K562 (cell line): ENCODE measurements around the gene RRAS. TPM values are rescaled to one million over a fixed set of nuclear protein-coding genes. Genes with fewer than 3 reads are reported as not detected.

Experiments used
- ETV6 ChIP-seq, 3 experiments: fragments of 150-350 bp in 1 of 3; sonication (generic) in 1 of 3; formaldehyde crosslinking in 1 of 3; IDR thresholded peaks; 2 replicates each; pipeline versions ENCODE4 v1.6.1 to v1.8.0; 2014 to 2022; ENCODE audit warnings: borderline replicate concordance in 2 of 3, low read depth in 2 of 3, antibody characterized with exemption in 1 of 3, low read length in 1 of 3, mild to moderate bottlenecking in 1 of 3, missing genetic modification reagents in 1 of 3
- FOXK1 ChIP-seq: sonication (generic); formaldehyde crosslinking; IDR thresholded peaks from 2 replicates; pipeline ENCODE4 v1.8.0; 2022; ENCODE audit warnings: missing genetic modification reagents, mild to moderate bottlenecking, borderline replicate concordance
- HNRNPUL1 ChIP-seq: fragments of 200-400 bp; formaldehyde crosslinking; IDR thresholded peaks from 2 replicates; pipeline ENCODE4 v1.6.1; 2017; ENCODE audit warnings: low read length
- LARP7 ChIP-seq: fragments of 450-650 bp; IDR thresholded peaks from 2 replicates; pipeline ENCODE4 v1.6.1; 2016
- NELFE ChIP-seq: IDR thresholded peaks from 2 replicates; pipeline ENCODE4 v1.6.1; 2011; ENCODE audit warnings: mild to moderate bottlenecking; ENCODE audit not compliant: insufficient read depth, insufficient read length
- PHB ChIP-seq: fragments of 250-450 bp; sonication (Bioruptor Pico); IDR thresholded peaks from 2 replicates; pipeline ENCODE4 v1.5.0; 2021
- SAFB ChIP-seq: fragments of 200-400 bp; formaldehyde crosslinking; IDR thresholded peaks from 2 replicates; pipeline ENCODE4 v1.6.1; 2017; ENCODE audit warnings: low read depth, low read length, borderline replicate concordance
- SIN3B ChIP-seq: fragments of 450-650 bp; IDR thresholded peaks from 2 replicates; pipeline ENCODE4 v1.6.1; 2017; ENCODE audit warnings: low read depth, mild to moderate bottlenecking, moderate library complexity
- TAF15 ChIP-seq: fragments of 200-400 bp; formaldehyde crosslinking; IDR thresholded peaks from 2 replicates; pipeline ENCODE4 v1.6.1; 2017; ENCODE audit warnings: mild to moderate bottlenecking, low read depth, low read length, moderate library complexity
- TAF7 ChIP-seq: fragments of 450-650 bp; IDR thresholded peaks from 2 replicates; pipeline ENCODE4 v1.6.1; 2016; ENCODE audit warnings: missing genetic modification characterization, missing compliant biosample characterization
- TRIM24 ChIP-seq, 2 experiments: fragments of 450-650 bp; IDR thresholded peaks; 2 replicates each; pipeline ENCODE4 v1.6.1; 2016
- ZBTB34 ChIP-seq: fragments of 250-450 bp; sonication (Bioruptor Pico); IDR thresholded peaks from 2 replicates; pipeline ENCODE4 v1.8.0; 2021; ENCODE audit warnings: mild to moderate bottlenecking, moderate library complexity
- ZNF518B ChIP-seq: fragments of 250-450 bp; sonication (Bioruptor Pico); IDR thresholded peaks from 2 replicates; pipeline ENCODE4 v1.5.0; 2021; ENCODE audit warnings: mild to moderate bottlenecking, moderate library complexity
- ZNF655 ChIP-seq: fragments of 250-450 bp; sonication (Bioruptor Pico); IDR thresholded peaks from 2 replicates; pipeline ENCODE4 v1.5.0; 2021
- polyA plus RNA-seq, 8 experiments: library from polyadenylated mRNA; depleted of rRNA in 4 of 8; stranded (reverse) in 5 of 8; unstranded in 3 of 8; fragments of >200 nt; fragmentation: Nextera tagmentation in 2 of 8; fragmentation: Illumina TruSeq in 1 of 8; extraction: Ambion mirVana in 2 of 8; extraction: Trizol in 1 of 8; gene quantifications; 2 replicates each; pipeline versions ENCODE4 v1.2.1 to v1.2.3, GENCODE V29; 2011 to 2014; ENCODE audit warnings: inconsistent platforms in 1 of 8, missing spikeins in 1 of 8
- total RNA-seq, 7 experiments: library from RNA; depleted of rRNA in 6 of 7; stranded (reverse); fragments of >200 nt in 6 of 7; fragmentation: Illumina TruSeq in 2 of 7; extraction: Trizol in 2 of 7; gene quantifications; 2 replicates each; pipeline versions ENCODE4 v1.2.1 to v1.2.3, GENCODE V29; 2011 to 2021; ENCODE audit warnings: low replicate concordance in 1 of 7
- TF ChIP-seq, protein P1 (sequence below), 2 experiments: fragments of 450-650 bp in 1 of 2; IDR thresholded peaks; 2 replicates each; pipeline ENCODE4 v1.6.1; 2011 to 2017; ENCODE audit warnings: low read depth in 2 of 2, antibody characterized with exemption in 1 of 2, borderline replicate concordance in 1 of 2, low read length in 1 of 2, mild to moderate bottlenecking in 1 of 2, mixed read lengths in 1 of 2; ENCODE audit not compliant: control insufficient read depth in 1 of 2

RRAS gene
- total and polyA plus RNA-seq, 9 of the 15 experiments (the other 6 are each of a cell fraction or from before 2014, with no cell fraction given), result 0.70 to 17.3 (median 8.2) TPM

DNA sequence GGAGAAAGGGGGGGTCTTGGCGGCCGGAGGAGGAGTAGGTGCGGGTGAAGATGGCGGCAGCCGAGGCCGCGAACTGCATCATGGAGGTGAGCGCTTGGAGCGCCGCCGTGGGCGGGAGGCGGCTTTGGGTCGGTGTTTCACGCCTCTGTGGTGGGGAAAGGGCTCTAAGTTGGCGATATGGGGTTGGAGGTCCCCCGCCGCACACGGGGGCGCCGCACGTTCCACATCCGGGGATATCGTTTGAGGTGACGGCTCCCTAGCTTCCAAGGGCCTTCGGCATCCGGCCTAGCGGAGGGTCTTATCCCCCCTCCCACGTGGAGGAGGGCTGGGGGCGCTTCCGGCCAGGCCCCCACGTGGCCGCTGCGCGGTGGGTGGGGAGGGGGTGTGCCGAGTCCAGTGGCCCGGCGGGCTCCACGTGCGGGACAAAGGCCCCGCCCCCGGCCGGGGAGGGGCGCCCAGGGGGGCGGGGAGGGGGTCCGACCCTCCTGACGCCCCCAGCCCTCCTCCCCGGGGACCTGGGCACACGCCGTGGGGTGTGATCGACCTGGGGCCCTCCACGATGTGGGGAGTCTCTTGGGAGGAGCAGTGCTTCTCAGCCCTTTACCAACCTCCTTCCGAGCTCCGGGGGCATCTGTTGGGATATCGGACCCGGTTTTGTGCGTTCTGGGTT, 37.4 kb upstream of the RRAS start, which contains the start of gene PRMT1 (continued):
- TF ChIP-seq ZNF518B (CRISPR knock-in tag), result no peak
- no peak for TF ChIP-seq ZBTB34 (CRISPR knock-in tag)
- TF ChIP-seq FOXK1 (CRISPR knock-in tag), result no peak
- TF ChIP-seq, protein P1, sequence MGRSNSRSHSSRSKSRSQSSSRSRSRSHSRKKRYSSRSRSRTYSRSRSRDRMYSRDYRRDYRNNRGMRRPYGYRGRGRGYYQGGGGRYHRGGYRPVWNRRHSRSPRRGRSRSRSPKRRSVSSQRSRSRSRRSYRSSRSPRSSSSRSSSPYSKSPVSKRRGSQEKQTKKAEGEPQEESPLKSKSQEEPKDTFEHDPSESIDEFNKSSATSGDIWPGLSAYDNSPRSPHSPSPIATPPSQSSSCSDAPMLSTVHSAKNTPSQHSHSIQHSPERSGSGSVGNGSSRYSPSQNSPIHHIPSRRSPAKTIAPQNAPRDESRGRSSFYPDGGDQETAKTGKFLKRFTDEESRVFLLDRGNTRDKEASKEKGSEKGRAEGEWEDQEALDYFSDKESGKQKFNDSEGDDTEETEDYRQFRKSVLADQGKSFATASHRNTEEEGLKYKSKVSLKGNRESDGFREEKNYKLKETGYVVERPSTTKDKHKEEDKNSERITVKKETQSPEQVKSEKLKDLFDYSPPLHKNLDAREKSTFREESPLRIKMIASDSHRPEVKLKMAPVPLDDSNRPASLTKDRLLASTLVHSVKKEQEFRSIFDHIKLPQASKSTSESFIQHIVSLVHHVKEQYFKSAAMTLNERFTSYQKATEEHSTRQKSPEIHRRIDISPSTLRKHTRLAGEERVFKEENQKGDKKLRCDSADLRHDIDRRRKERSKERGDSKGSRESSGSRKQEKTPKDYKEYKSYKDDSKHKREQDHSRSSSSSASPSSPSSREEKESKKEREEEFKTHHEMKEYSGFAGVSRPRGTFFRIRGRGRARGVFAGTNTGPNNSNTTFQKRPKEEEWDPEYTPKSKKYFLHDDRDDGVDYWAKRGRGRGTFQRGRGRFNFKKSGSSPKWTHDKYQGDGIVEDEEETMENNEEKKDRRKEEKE (IDR thresholded peaks at IDR 0.05; ENCODE audit: borderline replicate concordance in 1 of 2, control insufficient read depth in 1 of 2, low read depth in 2 of 2, low read length in 1 of 2), result no peak
- TF ChIP-seq SAFB, result peak; percentile 22; the same call in 1 of the 2 replicates
- TF ChIP-seq HNRNPUL1, result no peak
- TF ChIP-seq TRIM24 (IDR thresholded peaks at IDR 0.05), result peak in 1 of 2 experiments; percentile 18; a peak in 1 of 4 replicates
- no peak for TF ChIP-seq LARP7
- peak; percentile 89 for TF ChIP-seq TAF7 (tag)
- no peak for TF ChIP-seq ZNF655 (CRISPR knock-in tag)
- no peak for TF ChIP-seq NELFE
- no peak for TF ChIP-seq TAF15
- TF ChIP-seq PHB (CRISPR knock-in tag), result no peak
- peak; percentile 41; the same call in 1 of the 2 replicates for TF ChIP-seq SIN3B
- TF ChIP-seq ETV6 (IDR thresholded peaks at IDR 0.05; ENCODE audit: borderline replicate concordance in 1 of 2, low read depth in 2 of 2, low read length in 1 of 2), result no peak
- TF ChIP-seq ETV6 (CRISPR knock-in tag; IDR thresholded peaks at IDR 0.05; ENCODE audit: borderline replicate concordance), result no peak
